GM10266 (cell line): ENCODE results near the gene TMEM179B.

Source experiments
- DNase-seq: peaks from one replicate; pipeline ENCODE4 v3.0.0; 2012; ENCODE audit errors: extremely low spot score
- TF ChIP-seq, protein P1 (sequence below): IDR thresholded peaks from 2 replicates; pipeline ENCODE4 v1.5.1; 2012; ENCODE audit warnings: mild to moderate bottlenecking, low read depth; ENCODE audit not compliant: control insufficient read depth, insufficient read depth; ENCODE audit errors: missing control alignments

TMEM179B gene

DNA sequence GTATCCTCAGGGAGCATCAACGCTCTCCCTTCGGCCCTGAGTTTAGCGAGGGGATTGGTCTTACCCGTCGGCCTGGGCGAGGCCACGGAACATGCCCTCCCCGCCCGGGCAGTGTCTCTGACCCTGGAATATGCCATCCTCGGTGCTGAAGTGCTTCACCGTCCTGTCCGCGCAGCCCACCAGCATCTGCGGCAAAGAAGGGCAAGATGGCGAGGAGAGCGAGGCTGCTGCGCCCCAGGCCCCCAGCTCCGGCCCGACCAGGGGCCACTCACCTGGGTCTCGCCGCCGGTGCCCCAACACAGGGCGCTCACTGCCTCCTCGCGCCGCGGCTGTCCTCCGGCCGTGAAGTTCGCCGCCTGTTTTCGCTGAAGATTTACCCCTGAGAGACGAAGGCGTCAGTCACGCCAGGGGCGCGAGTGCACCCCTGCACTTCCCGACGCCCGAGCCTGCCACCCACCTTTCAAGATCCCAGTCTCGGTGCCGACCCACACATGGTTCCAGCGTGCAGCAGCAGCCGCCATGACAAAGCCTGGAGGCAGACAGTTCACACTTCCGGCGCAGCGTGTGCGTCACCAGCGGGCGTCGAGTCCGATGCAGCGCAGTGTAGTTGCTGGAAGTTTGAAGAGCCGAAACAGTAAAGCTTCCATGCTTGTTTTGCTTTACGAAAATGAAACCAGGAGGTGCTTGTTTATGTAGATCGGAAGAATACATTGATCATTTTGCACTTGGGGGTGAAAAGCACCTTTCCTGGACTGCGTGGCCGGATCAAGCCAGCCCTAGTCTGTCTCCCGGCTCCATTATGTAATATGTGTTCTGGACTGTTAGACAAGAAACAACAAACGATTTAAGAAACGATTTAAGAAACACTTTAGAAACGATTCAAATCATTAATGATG lies 52.1 kb downstream of the TMEM179B start, which contains the start of gene WDR74:
TSS of gene WDR74 (minus strand) at position 541 of the 896 bp plus-strand sequence. CDS start at position 521, 20 bp downstream.
- DNase-seq, result peak; percentile 85
- TF ChIP-seq, protein P1, sequence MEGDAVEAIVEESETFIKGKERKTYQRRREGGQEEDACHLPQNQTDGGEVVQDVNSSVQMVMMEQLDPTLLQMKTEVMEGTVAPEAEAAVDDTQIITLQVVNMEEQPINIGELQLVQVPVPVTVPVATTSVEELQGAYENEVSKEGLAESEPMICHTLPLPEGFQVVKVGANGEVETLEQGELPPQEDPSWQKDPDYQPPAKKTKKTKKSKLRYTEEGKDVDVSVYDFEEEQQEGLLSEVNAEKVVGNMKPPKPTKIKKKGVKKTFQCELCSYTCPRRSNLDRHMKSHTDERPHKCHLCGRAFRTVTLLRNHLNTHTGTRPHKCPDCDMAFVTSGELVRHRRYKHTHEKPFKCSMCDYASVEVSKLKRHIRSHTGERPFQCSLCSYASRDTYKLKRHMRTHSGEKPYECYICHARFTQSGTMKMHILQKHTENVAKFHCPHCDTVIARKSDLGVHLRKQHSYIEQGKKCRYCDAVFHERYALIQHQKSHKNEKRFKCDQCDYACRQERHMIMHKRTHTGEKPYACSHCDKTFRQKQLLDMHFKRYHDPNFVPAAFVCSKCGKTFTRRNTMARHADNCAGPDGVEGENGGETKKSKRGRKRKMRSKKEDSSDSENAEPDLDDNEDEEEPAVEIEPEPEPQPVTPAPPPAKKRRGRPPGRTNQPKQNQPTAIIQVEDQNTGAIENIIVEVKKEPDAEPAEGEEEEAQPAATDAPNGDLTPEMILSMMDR, result no peak
